Stimulated activated CD8-positive, alpha-beta memory T cell treated with anti-CD3 and anti-CD28 coated beads, Interleukin-12 subunit alpha, Interleukin-12 subunit beta, amount 100 ng/mL, for 24 hours (primary cell): ENCODE results near the gene EVA1A.

Experiments used
- DNase-seq: peaks from one replicate; pipeline ENCODE4 v3.0.0-alpha.2; 2020; ENCODE audit errors: extremely low read depth

Gene EVA1A

DNA sequence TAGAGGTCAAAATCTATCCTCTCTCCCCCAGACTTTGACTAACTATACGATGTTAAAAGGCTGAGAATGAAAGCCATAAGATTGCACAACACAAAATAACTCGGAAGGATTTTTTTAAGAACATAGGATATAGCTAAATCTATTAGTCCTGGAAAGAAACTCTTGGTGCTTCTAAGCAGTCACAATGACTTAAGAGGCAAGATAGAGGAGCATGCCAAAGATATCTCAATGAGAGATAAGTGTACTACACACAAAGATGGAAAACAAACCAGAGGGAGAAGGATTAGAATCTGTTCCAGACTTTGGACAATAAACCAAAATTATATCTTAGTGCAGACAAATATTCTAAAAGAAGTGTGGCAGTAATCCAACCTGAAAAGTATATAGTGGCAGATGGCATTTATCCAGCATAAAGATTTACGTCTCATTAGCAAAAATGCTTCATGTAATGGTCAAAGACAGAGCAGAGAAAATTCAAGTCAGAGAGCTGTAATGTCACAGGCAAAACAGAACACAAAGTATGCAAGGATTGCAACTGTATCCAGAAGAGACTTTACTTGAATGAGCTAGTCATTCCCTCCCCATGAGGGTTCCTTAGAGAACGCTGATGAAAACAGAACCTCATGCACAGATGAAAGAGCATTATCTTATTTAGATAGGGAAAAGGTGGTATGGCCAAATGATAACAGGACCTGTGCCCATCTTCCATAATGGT lies 28.8 kb upstream of the EVA1A start:
- no peak for DNase-seq

DNA sequence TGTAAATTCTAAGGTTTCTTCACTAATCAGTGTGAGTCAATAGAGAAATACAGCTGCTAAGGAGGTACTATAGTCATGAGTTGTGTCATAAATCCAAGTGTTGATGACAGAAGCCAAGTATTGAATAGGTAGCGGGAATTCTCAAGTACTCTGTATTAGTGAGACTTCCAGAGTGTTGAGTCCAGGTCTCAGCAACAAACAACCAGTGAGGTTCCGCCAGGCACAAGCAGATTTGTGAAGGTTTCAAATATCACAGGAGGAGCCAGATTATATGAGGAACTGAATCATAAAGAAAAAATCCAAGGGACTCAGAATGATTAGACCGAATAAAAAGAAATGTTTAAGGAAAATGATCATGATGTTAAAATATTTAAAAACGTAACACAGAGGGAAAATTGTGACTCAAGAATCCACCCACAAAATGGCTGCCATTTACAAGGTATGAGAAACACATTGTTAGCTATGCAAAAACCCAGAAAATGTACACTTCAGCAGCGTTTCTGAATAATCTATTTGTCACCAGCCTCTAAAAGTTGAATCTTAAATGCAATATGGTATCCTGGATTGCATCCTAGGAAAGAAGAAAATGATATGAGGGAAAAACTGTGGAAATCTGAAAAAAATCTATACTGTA lies 27.3 kb upstream of the EVA1A start:
- no peak for DNase-seq

DNA sequence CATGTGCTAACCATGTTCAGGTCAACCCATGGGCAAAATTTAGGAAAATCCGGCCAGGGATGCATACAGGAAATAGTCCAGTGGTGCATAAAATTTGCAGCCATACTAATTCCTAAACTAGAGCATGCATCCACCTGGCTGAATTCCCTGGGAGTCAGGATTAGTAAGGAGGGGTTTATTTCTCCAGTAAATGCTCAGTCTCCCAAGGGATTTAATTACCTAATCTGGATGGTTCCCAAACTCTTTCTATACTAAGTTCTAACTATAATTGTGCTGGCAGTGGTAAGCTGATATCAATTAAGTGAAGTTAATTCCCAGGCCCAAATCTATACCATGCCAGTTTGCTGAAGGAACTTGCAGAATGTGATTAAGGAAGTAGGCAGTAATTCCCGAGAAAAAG lies 26.2 kb upstream of the EVA1A start:
- DNase-seq, result no peak

DNA sequence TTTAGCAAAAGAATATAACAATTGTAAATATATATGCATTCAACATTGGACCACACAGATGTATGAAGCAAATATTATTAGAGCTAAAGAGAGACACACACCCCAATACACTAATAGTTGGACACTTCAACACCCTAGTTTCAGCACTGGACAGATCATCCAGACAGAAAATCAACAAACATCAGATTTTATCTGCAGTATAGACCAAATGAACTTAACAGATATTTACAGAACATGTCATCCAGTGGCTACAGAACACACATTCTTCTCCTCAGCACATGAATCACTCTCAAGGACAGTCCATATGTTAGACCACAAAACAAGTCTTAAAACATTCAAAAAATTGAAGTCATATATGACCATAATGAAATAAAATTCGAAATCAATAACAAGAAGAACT lies 22.1 kb upstream of the EVA1A start:
- no peak for DNase-seq

DNA sequence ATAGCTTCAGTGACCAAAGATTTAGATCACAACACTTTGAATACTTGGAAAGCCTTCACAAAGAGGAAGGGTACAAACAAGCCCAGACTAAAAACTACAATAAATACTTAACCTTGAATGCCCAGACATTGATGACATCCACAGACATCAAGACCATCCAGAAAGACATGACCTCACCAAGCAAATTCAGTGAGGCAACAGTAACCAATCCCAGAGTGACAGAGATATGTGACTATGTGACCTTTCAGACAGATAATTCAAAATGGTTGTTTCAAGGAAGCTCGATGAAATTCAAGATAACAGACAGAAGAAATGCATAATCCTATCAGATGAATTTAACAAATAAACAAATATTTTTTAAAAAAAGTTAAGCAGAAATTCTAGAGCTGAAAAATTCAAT lies 19.9 kb upstream of the EVA1A start:
- no peak for DNase-seq

DNA sequence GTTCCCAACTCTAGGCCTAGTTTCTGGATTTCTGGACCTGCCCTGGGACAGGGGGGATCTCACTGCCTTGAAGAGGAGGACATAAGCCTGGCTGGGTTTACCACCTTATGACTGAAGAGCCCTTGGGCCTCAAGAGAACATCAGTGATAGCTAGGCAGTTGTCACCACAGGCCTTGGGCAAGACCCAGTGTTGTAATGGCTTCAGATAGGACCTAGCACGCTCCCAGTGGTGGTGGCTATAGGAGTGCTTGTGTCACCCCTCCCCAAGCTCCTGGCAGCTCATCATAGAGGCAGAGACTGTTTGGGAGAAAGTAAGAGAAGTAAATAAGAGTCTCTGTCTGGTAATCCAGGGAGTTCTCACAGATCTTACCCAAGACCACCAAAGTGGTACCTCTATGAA lies 19.4 kb upstream of the EVA1A start:
- DNase-seq, result no peak

DNA sequence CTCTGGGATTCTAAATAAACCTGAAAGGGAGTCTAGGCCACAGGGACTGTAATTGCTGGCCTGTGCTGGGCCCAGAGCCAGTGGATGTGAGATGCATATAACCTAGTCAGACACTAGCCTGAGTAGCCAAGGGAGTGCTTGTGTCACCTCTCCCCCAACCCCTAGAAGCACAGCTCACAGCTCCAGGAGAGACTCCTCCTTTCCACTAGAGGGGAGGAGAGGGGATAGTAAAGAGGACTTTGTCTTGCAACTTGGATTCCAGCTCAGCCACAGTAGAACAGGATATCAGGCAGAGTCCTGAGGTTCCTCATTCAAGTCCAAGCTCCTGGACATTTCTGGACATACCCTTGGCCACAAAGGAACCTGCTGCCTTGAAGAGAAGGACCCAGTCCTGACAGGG lies 18.4 kb upstream of the EVA1A start:
- no peak for DNase-seq

DNA sequence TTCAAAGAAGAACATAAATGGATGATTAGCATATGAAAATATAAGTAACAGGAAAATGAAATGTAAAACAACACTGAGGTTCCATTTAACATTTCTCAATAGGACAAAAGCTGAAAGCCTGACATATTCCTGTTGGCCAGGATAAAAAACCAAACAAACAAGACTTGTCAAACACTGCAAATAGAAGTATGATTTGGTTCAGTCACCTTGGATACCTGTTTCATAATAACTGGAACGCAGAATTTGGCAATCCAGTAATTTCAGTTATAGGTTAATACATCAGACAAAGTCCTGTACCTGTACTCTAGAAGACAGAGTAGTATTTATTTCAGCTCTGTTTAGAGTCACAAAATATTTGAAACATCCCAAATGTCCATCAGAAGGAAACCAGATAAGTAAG lies 16.5 kb upstream of the EVA1A start:
- no peak for DNase-seq

DNA sequence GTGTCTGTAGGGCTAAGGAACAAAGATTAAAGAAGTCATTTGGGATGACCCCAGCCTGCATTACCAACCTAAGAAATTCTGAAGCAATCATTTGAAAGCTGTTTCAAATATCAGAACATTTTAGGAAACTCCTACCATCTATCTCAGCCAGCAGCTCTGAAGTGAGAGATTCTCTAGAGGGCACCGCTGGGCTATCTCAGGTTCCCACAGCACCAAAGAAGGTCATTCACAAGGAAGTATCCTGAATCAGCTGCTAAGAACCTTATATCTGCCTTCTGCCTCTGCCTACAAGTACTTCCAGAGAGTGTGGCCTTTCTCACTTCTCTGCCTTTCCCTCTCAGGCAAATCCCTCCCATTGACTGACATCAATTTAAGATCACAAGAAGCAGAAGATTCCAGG lies 13.4 kb upstream of the EVA1A start:
- no peak for DNase-seq

DNA sequence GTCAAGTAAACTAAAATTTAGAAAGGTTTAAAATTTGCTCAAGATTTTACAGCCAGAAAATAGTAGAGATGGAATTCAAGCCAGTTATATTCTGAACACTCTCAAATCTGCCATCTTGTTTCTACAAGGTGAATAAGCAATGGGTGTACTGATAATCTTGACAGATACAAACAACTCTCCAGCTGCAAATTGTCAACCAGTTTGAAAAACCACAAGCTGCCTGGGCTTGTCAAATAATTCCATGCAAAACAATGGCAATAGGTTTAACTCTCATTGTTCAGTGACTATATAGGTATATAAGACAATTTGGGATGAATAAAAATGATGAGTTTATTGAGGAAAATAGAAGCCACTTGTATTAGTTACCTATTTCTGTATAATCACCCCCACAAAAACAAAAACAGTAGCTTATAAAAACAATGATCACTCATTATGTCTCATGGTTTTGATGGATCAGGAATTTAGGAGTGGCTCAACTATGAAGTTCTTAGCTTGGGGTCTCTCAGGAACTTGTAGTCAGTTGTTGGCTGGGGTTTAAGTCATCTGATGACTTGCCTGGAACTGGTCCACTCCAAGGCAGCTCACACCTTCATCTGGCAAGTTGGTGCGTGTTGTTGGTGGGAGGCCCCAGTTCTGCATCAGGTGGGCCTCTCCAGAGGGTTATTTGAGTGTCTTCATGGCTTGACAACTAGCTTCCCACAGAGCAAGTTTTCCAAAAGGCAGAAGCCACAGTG lies 12.6 kb upstream of the EVA1A start:
- no peak for DNase-seq

DNA sequence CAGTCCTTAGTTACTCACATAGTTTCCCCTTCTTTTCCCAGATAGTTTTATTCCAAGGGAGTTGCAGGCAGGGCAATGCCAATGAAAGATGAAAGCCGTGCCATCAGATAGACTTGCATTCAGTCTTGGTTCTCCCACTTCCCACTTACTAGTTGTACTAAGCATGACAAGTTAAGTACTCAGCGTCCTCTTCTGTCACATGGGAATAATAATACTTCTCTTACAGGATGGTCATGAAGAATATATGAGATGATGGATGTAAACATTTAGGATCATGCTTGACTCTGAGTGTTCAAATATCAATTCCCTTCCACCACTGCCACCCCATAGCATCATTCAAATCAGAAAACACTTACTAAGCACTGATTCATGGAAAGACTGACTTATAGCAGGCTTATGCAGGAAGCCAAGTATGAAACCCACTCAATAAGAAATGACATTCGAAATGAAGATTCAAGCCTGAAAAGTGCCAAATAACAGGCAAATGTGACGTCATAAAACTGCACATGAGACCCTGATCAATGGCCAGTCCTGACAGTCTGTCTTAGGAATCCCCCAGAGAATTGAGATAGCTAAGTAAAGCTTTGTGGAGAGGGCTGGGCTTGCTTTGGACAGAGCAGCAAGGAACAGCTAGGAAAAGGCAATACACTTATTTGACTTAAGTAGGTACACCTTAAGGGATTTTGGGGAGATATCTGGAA lies 11.1 kb upstream of the EVA1A start:
- DNase-seq, result no peak

DNA sequence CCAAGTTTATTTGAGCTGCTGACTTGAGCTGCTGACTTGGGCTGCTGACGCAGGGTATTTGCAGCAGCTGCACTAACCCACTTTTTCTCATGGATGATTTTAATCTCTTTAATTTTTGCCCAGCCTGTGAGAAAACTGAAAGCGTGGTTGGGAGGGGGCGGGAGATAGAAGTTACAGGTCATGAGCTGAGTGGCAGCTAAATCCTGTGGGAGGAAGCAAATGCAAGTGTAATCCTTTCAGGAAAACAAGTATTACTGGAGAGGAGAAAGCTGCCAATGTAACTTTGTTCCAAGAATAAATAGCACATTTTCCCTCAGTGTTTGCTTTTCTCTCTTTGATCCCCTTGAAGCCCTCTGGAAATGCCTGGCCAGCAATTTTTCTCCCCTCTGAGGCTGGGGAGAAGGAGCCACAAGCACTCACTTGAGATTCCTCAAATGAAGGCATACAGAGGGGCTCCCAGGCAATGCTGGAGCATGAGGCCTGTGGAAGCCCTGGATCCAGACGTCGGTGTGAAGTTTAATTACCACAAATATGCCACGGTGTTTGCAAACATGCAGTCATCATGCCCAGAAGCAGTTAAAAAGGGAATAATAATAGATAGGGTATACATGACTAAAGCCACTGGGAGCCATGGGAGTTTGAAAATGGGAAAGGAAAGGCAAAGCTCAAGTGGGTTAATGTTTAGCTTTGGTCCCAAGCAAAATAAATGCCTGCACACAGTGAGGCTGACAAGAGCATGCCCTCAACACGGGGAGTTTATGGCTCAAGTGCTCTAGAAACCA lies 10.4 kb upstream of the EVA1A start:
- DNase-seq, result no peak

DNA sequence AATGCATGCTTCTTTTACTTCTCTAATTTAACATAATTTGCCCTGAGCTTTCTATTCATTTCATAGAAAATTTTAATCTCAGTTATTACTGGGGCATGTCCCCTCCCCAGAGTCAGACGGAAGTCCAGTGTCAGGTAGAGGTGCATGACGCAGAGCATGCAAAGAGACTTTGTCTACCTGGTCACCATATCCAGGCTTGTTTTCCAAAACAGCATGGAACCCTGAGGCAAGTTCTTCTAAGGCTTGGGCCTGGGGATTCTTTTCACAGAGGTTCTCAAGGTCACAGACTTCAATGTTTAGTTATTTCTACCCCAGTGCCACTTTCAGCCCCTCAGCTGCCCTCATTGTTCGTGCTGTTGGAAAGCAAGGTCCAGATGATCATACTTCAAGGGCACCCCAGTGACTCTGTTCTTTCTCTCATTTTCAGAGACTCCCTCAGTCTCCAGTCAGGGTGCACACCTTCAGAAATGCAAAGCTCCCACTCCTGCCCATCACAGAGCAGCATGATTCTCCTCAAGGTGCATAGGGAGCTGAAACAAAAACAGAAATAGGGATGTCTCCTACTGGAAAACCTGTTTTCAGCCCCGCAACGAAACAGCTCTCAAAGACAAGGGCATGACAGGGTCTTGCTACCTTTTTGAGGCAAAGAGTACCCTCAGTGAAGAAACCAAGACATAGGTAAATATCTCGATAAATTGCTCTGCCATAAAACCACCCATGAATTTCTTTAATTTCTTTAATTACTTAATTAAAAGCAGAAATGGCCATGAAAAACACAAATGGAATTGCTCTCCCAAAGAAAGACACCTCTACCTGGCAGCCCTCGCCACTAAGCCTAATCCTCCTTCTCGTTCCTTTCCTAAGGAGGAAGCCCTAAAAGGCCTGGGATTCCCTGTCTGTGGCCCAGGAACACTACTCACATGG lies 9.5 kb upstream of the EVA1A start:
- no peak for DNase-seq

DNA sequence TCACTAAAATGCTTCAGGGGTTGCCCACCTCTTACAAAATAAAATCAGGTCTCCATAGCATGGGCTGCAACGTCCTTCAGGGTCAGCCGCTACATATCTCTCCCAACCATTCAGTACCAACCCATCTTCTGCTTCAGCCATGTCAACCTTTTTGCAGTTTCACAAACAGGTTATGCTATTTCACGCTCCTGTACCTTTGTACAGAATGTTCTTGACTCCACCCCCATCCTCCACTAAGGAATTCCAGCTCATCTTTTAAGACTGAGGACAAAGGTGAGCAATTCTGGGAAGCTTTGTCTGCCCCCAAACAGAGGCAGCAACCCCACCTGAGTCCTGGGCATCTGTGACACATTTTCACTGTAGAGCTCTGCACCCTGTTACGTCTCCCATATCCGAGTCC lies 8.8 kb upstream of the EVA1A start:
- DNase-seq, result no peak

DNA sequence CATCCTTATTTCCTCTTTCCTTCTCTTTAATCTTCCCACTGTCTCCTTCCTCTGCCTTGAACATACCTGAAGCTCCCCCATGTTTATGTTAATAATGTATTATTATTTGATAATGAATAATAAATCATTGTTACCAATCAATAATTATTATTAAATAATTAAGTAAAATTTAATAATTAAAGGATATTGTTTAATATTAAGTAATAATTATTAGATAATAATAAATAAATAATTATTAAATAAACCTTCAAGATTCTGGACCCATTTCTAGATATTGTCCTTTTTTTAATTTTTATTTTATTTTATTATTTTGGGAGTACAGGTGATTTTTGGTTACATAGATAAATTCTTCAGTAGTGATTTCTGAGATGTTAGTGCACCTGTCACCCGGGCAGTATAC lies 7.4 kb upstream of the EVA1A start:
- no peak for DNase-seq

DNA sequence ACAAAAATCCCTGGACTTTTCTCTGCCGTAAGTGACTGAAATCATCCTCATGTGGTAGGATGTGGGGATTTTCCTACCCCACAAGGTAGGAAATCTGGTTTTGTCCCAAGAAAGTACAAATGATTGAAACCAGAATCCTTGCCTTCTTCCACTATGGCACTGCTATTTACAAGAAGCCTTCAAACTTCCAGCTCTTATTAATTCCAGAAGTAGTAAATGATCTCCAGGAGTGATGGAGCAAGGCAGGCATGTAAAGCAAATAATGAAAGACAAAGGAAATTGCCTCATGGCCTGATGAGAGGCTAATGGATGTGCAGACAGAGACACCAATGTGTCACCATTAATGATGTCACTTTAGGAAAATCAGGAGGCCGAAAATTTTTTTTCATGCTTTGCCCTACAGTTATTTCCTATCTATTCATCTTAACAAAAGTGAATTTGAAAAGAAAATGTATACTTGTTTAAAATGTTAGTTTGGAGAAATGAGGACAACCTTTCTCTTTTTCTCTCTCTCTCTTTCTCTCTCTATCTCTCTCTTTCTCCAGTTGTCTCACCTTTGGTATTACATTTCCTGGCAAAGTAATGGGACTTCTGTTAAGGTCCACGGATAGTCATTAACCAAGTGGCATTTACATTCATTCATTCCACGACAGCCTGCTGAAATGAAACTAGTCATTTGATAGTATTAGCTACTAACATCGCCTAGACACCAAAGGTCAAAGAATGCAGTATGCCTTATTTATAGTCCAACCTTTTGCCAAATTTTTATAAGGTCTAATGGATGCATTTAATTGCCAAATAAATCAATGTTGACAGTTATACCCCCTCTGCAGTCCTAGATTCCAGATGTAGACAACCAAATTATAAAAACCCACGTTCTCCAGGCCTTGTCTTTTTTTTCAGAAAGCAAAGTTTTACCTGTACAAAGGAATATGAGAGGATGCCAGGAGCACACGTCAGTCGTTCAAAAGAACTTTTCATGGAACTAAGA lies 5.0 kb upstream of the EVA1A start:
- no peak for DNase-seq

DNA sequence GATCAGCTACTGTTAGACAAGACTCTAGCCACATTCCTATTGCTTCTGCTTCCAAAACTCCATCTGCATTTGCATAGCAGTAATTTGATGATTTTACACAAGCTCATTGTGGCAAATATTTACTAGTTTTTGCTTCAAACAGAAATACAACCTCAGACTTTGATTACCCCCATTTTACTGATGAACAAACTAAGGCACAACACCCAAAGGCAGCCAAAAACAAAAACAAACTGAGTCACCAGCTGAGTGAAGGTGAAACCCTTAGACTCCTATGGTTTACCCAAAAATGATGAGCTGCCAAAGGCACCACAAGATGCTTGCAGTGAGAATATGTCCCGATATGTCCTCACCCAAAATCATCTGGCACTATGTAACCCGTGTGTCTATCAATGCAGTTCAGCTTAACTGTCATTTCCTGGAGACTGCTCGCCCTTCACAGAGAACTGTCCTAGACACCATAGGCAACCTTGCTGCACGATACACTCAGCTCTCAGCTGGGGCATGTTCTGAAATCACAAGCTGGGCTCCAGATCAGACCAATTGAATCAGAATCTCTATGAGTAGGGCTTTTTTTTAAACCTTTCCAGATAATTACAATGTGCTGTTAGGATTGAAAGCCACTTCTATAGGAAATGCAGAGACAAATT lies 4.1 kb upstream of the EVA1A start:
- no peak for DNase-seq

DNA sequence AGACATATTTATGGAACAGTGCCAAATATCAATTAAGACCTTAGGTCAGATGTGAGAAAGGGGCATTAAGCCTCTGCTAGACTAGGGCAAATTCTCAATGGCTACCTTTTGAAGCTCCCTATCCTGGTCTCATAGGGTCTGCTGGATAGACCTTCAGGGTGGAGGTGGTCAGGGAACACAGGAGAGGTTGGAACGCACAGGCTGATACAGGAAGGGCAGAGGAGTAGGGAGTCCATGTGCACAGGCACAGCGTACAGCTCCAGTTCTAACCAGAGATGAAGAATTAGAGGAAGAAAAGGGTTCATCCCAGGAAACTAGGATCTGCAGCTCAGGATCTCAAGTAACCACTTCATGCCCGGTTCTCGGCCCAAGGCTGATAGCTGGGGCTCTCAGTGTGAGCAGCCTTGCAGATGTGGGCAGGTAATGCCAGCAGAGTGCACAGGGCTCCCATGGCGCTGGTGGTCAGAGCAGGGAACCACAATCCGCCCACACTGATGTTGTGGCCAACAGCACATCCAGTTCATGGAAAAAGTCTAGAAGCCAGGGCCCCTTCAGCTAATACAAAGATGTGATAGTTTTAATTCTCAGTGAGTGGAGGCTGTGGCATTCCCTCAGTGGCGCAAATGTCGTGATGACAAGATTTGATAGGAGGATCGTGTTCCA lies 3.4 kb upstream of the EVA1A start:
- no peak for DNase-seq
